MCF 10A (cell line): ENCODE data around the gene WBP2NL. TPM values are rescaled to one million over a fixed set of nuclear protein-coding genes. Genes with fewer than 3 reads are reported as not detected.

Experiments used
- BruUV-seq: library from RNA; stranded (reverse); fragments of 400-500 nt; replicated peaks from 2 replicates; lab custom pipeline; 2021; lab: Mats Ljungman, UMichigan
- CTCF ChIA-PET: fragments of 300-600 bp; sonication (Branson Sonifier 250); formaldehyde crosslinking; extraction: SDS; loops from one replicate; lab custom pipeline; 2021; ENCODE audit warnings: antibody characterized with exemption, inconsistent platforms; lab: Yijun Ruan, JAX
- POLR2A ChIA-PET: fragments of 300-600, 350-650 bp; sonication (Branson Sonifier 250); formaldehyde crosslinking; extraction: SDS; loops from one replicate; lab custom pipeline; 2020; ENCODE audit warnings: antibody characterized with exemption, inconsistent platforms; lab: Yijun Ruan, JAX
- DNase-seq: peaks from one replicate; pipeline ENCODE4 v3.0.0-alpha.2; 2018; ENCODE audit not compliant: unreplicated experiment
- H3K27ac Mint-ChIP-seq: one replicate; pipeline ENCODE4 v1.8.0; 2022; ENCODE audit warnings: mild to moderate bottlenecking, low read depth, mixed read lengths; ENCODE audit not compliant: unreplicated experiment
- H3K27me3 Mint-ChIP-seq: one replicate; pipeline ENCODE4 v1.8.0; 2022; ENCODE audit warnings: mixed read lengths; ENCODE audit not compliant: insufficient read depth, unreplicated experiment
- H3K36me3 Mint-ChIP-seq: one replicate; pipeline ENCODE4 v1.8.0; 2022; ENCODE audit warnings: mild to moderate bottlenecking, moderate library complexity, mixed read lengths; ENCODE audit not compliant: insufficient read depth, unreplicated experiment
- H3K4me1 Mint-ChIP-seq: one replicate; pipeline ENCODE4 v1.8.0; 2022; ENCODE audit warnings: mixed read lengths; ENCODE audit not compliant: insufficient read depth, unreplicated experiment
- H3K4me3 Mint-ChIP-seq: one replicate; pipeline ENCODE4 v1.8.0; 2022; ENCODE audit warnings: mild to moderate bottlenecking, moderate library complexity, mixed read lengths; ENCODE audit not compliant: unreplicated experiment
- H3K9me3 Mint-ChIP-seq: one replicate; pipeline ENCODE4 v1.8.0; 2022; ENCODE audit warnings: mixed read lengths; ENCODE audit not compliant: unreplicated experiment
- CTCF ChIP-seq: fragments of 200-600 bp; IDR thresholded peaks from one replicate; pipeline ENCODE4 v1.8.0; 2022; ENCODE audit warnings: antibody characterized with exemption, mild to moderate bottlenecking; ENCODE audit not compliant: unreplicated experiment
- intact Hi-C: fragments of 100-400 bp; cut with micrococcal nuclease; formaldehyde crosslinking; loops from 2 replicates; pipeline ENCODE4 v1.14.1; 2022
- total RNA-seq: library from RNA; stranded (reverse); gene quantifications from 2 replicates; pipeline ENCODE4 v1.2.3, GENCODE V29; 2022

WBP2NL gene
- total RNA-seq, 1 experiment from 2014 or later = 1.1 TPM

- Mint-ChIP-seq H3K4me1 (no peaks in the 10 kb centered on the region), H3K9me3 (no peaks in the 10 kb centered on the region), H3K4me3 (no peak overlapping the region), H3K27ac (no peak overlapping the region), H3K27me3 (no peaks in the 10 kb centered on the region), H3K36me3 (no peaks in the 10 kb centered on the region)
- intact Hi-C loops = no loop called here
- BruUV-seq = no TSS peak
- TF ChIP-seq CTCF = no peak
- DNase-seq = no peak
- ChIA-PET CTCF (no interaction called here), POLR2A (no interaction called here)
Observed at GRCh38 chr22:42067671-42068251, 69.2 kb downstream of the WBP2NL start.

GRCh38 chr22:42068291-42068690 lies 69.7 kb downstream of the WBP2NL start:
- TF ChIP-seq CTCF = no peak
- no peaks in the 10 kb centered on the region for H3K36me3 Mint-ChIP-seq
- ChIA-PET POLR2A (interaction anchor here (3.6 kb wide), 1 partner anchor 11 kb away, joined by 39 read pairs; the partner anchor contains the start of gene SMDT1), CTCF (no interaction called here)
- intact Hi-C loops = no loop called here
- H3K9me3 Mint-ChIP-seq = no peaks in the 10 kb centered on the region
- no TSS peak for BruUV-seq
- no peak overlapping the region for H3K27ac Mint-ChIP-seq
- no peak for DNase-seq
- H3K27me3 Mint-ChIP-seq = no peaks in the 10 kb centered on the region
- H3K4me3 Mint-ChIP-seq = no peak overlapping the region
- H3K4me1 Mint-ChIP-seq = no peaks in the 10 kb centered on the region

- no peak for DNase-seq
- no peaks in the 10 kb centered on the region for H3K36me3 Mint-ChIP-seq
- ChIA-PET CTCF (interaction anchor here (0.6 to 1.2 kb wide), 5 partner anchors 18 to 103 kb away, joined by 3 to 5 read pairs (median 3); no protein-coding TSS in a partner anchor), POLR2A (interaction anchor here (0.6 to 3.6 kb wide), 12 partner anchors 8 to 270 kb away, joined by 3 to 39 read pairs (median 3); partner anchors contain the start of genes CCDC134, CENPM, NDUFA6 and SMDT1)
- peak overlapping the region; percentile 82 for H3K4me3 Mint-ChIP-seq
- BruUV-seq = TSS peak; percentile 75
- H3K4me1 Mint-ChIP-seq = no peaks in the 10 kb centered on the region
- H3K27ac Mint-ChIP-seq = peak overlapping the region; percentile 89
- H3K9me3 Mint-ChIP-seq = no peaks in the 10 kb centered on the region
- H3K27me3 Mint-ChIP-seq = no peaks in the 10 kb centered on the region
- intact Hi-C loops = no loop called here
- no peak for TF ChIP-seq CTCF
Observed at GRCh38 chr22:42069801-42070516, 71.4 kb downstream of the WBP2NL start.
